Ovary (tissue), 3 donors: Measurements from ENCODE around the gene PPIF.

ENCODE experiments used
- CTCF ChIP-seq, 3 donors: fragments of 450-650 bp in 2 of 3; fragments of 200-600 bp in 1 of 3; IDR thresholded peaks; one replicate each; pipeline versions ENCODE4 v1.5.1 to v1.8.0; 2016 to 2022; ENCODE audit warnings: antibody characterized with exemption in 3 of 3, mild to moderate bottlenecking in 1 of 3
- EP300 ChIP-seq: sonication (generic); formaldehyde crosslinking; IDR thresholded peaks from one replicate; pipeline ENCODE4 v1.6.1; 2017; ENCODE audit warnings: antibody characterized with exemption
- POLR2A ChIP-seq: fragments of 450-650 bp; IDR thresholded peaks from one replicate; pipeline ENCODE4 v1.6.1; 2017; ENCODE audit warnings: antibody characterized with exemption, mild to moderate bottlenecking, moderate library complexity
- donor health status: DM: no; HTN: no; CAD: no.

GRCh38 chr10:79303631-79304478 lies 43.4 kb upstream of the PPIF start:
- TF ChIP-seq CTCF (IDR thresholded peaks at IDR 0.05): no peak
- TF ChIP-seq POLR2A: no peak
- no peak for TF ChIP-seq EP300
